DND-41 (cell line): ENCODE measurements around the gene ARAP1.

ENCODE experiments used
- ATAC-seq: fragments of 200-7000 bp; cut with Tn5 transposase; 3 replicates; pipeline ENCODE4 v1.9.1; 2021; ENCODE audit warnings: low read depth; ENCODE audit not compliant: insufficient read depth
- DNase-seq: peaks from one replicate; pipeline ENCODE4 v3.0.0-alpha.2; 2020
- H2AFZ ChIP-seq: 2 replicates; pipeline ENCODE4 v1.6.0; 2012; ENCODE audit warnings: low read depth, low read length
- H3K27ac ChIP-seq: 2 replicates; pipeline ENCODE4 v1.5.1; 2012; ENCODE audit warnings: low read length, inconsistent platforms
- H3K27me3 ChIP-seq: fragments of 200-600 bp; sonication (generic); 2 replicates; pipeline ENCODE4 v1.6.0; 2012; ENCODE audit warnings: low read length, mild to moderate bottlenecking, inconsistent platforms; ENCODE audit not compliant: insufficient read depth, poor library complexity
- H3K36me3 ChIP-seq: 2 replicates; pipeline ENCODE4 v1.5.1; 2012; ENCODE audit warnings: low read length, inconsistent platforms; ENCODE audit not compliant: insufficient read depth
- H3K4me1 ChIP-seq: 2 replicates; pipeline ENCODE4 v1.5.1; 2012; ENCODE audit warnings: mild to moderate bottlenecking, low read length; ENCODE audit not compliant: insufficient read depth
- H3K4me2 ChIP-seq: 2 replicates; pipeline ENCODE4 v1.6.0; 2012; ENCODE audit warnings: mild to moderate bottlenecking, moderate library complexity, low read length, inconsistent platforms; ENCODE audit not compliant: insufficient read depth
- H3K4me3 ChIP-seq, 2 experiments: fragments of 200-600 bp in 1 of 2; shearing (Covaris generic) in 1 of 2; 2 replicates each; pipeline ENCODE4 v1.5.1; 2012 to 2016; ENCODE audit warnings: inconsistent platforms in 2 of 2, low read length in 2 of 2, mild to moderate bottlenecking in 2 of 2, low read depth in 1 of 2, moderate library complexity in 1 of 2
- H3K79me2 ChIP-seq: 2 replicates; pipeline ENCODE4 v1.6.0; 2012; ENCODE audit warnings: low read length, inconsistent platforms; ENCODE audit not compliant: insufficient read depth
- H3K9ac ChIP-seq: 2 replicates; pipeline ENCODE4 v1.6.0; 2012; ENCODE audit warnings: low read depth, mild to moderate bottlenecking, inconsistent platforms, low read length, moderate library complexity
- H3K9me3 ChIP-seq: 2 replicates; pipeline ENCODE4 v1.5.1; 2012; ENCODE audit warnings: low read length, moderate library complexity, mild to moderate bottlenecking, inconsistent platforms; ENCODE audit not compliant: insufficient read depth, severe bottlenecking
- H4K20me1 ChIP-seq: 2 replicates; pipeline ENCODE4 v1.6.0; 2012; ENCODE audit warnings: low read length; ENCODE audit not compliant: insufficient read depth
- EZH2 ChIP-seq: IDR thresholded peaks from 3 replicates; pipeline ENCODE4 v1.6.1; 2012; ENCODE audit warnings: borderline replicate concordance, low read depth, mild to moderate bottlenecking, moderate library complexity, low read length, inconsistent platforms; ENCODE audit not compliant: severe bottlenecking
- TF ChIP-seq, protein P1 (sequence below): IDR thresholded peaks from 2 replicates; pipeline ENCODE4 v1.5.1; 2012; ENCODE audit warnings: borderline replicate concordance, low read length, moderate library complexity, mild to moderate bottlenecking; ENCODE audit not compliant: poor library complexity, severe bottlenecking; ENCODE audit errors: extremely low read depth

The ARAP1 gene

DNA sequence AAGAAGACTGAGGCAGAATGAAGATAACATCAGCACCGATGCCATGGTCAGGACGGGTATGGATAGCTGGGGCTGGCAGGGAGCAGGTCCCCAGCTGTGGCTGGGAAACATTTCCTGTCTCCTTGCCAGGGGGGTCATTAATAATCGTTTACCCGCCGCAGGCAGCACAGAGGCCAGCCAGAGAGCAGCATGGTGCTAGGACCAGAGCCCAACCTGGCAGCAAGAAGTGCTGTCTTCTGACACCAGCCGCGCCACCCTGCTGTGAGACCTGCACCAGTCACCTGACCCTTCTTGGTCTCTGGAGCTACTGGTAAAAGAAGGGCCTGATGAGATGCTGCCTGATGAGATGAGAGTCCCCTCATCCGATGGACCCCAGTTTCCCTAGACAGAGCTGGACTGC is 114.3 kb downstream of the ARAP1 start:
- Histone ChIP-seq H3K9me3 (no peaks in the 10 kb centered on the region), H3K4me2 (no peak overlapping the region), H3K36me3 (no peaks in the 10 kb centered on the region), H3K9ac (no peak overlapping the region), H3K79me2 (no peaks in the 10 kb centered on the region), H3K27ac (no peak overlapping the region), H3K27me3 (peaks cover 5% of the 10 kb centered on the region), H4K20me1 (peaks cover 5% of the 10 kb centered on the region), H3K4me1 (peaks cover 3% of the 10 kb centered on the region), H3K4me3 (no peak overlapping the region), H2AFZ (no peak overlapping the region)
- no peak for TF ChIP-seq EZH2
- TF ChIP-seq, protein P1, sequence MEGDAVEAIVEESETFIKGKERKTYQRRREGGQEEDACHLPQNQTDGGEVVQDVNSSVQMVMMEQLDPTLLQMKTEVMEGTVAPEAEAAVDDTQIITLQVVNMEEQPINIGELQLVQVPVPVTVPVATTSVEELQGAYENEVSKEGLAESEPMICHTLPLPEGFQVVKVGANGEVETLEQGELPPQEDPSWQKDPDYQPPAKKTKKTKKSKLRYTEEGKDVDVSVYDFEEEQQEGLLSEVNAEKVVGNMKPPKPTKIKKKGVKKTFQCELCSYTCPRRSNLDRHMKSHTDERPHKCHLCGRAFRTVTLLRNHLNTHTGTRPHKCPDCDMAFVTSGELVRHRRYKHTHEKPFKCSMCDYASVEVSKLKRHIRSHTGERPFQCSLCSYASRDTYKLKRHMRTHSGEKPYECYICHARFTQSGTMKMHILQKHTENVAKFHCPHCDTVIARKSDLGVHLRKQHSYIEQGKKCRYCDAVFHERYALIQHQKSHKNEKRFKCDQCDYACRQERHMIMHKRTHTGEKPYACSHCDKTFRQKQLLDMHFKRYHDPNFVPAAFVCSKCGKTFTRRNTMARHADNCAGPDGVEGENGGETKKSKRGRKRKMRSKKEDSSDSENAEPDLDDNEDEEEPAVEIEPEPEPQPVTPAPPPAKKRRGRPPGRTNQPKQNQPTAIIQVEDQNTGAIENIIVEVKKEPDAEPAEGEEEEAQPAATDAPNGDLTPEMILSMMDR = no peak
- ATAC-seq (no peak), DNase-seq (no peak)

DNA sequence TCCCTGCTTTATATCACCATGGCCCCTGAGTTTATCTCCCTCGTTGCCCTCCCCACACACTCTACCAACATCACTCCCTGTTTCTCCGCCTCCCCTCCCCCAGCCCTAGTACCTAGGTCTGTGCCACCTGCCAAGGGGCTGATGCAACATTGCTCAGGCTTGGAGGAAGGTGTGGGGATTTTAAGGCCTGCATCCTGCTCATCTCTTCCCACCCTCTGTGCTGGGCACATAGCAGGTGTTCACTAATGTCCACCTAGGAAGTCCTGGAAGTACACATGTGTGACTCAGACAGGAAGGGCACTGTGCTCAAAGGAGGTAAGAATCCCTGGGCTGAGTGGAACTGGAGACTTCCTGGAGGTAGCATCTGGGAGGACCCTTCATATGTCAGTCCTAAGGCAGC is 115.0 kb downstream of the ARAP1 start:
- no peaks in the 10 kb centered on the region for H3K36me3 ChIP-seq
- no peak for TF ChIP-seq EZH2
- TF ChIP-seq, protein P1 = no peak
- no peak for DNase-seq
- no peak for ATAC-seq
- no peaks in the 10 kb centered on the region for H3K4me1 ChIP-seq
- no peak overlapping the region for H3K27ac ChIP-seq
- no peak overlapping the region for H2AFZ ChIP-seq
- H3K9me3 ChIP-seq = no peaks in the 10 kb centered on the region
- no peak overlapping the region for H3K4me3 ChIP-seq
- peaks cover 5% of the 10 kb centered on the region for H4K20me1 ChIP-seq
- peaks cover 5% of the 10 kb centered on the region for H3K27me3 ChIP-seq
- H3K4me2 ChIP-seq = no peak overlapping the region
- no peak overlapping the region for H3K9ac ChIP-seq
- no peaks in the 10 kb centered on the region for H3K79me2 ChIP-seq

DNA sequence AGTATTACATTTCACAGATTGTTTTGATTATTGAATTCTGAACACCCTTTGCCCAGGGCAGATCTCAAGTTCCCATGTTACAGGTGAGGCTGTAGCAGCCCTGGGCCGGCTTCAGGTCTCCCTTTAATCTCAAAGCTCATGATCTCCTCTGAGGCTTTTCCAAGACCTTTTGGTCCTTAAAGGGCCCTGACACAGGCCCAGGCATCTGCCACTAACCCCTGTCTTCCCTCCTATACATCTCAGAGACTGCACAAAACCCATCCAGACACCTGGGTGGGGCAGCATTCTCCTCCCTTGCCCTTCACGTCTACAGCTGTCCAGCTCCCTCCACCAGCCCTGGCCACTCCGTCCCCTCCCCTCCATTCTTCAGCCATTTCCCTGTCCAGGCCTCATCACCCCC is 115.8 kb downstream of the ARAP1 start:
- DNase-seq = no peak
- no peaks in the 10 kb centered on the region for H3K36me3 ChIP-seq
- H2AFZ ChIP-seq = no peak overlapping the region
- no peak overlapping the region for H3K27ac ChIP-seq
- no peak for ATAC-seq
- no peak overlapping the region for H3K9ac ChIP-seq
- no peaks in the 10 kb centered on the region for H3K9me3 ChIP-seq
- no peak overlapping the region for H3K4me2 ChIP-seq
- H3K79me2 ChIP-seq = no peaks in the 10 kb centered on the region
- H3K4me3 ChIP-seq = no peak overlapping the region
- peaks cover 5% of the 10 kb centered on the region for H4K20me1 ChIP-seq
- no peaks in the 10 kb centered on the region for H3K4me1 ChIP-seq
- TF ChIP-seq, protein P1 = no peak
- no peak for TF ChIP-seq EZH2
- peaks cover 5% of the 10 kb centered on the region for H3K27me3 ChIP-seq

DNA sequence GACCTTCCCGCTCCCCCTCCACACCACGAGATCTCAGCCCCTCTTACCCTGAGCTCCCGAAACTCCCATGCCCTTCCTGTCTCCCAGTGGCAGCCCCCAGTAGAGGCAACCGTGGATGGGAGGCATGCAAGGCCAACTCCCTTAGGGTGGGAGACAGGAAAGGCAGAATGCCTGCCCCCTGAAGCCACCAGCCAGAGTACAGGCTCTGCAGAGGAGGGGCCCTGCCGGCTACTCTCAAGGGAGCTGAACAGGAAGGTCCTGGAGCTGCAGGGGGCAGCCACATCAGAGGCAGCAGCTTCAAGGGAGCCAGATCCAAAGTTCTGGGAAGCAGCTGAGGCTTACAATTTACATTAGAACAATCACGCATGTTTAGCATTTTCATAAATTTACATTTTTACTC is 116.3 kb downstream of the ARAP1 start:
- Histone ChIP-seq H3K4me2 (no peak overlapping the region), H3K36me3 (no peaks in the 10 kb centered on the region), H3K9ac (no peak overlapping the region), H2AFZ (no peak overlapping the region), H3K27me3 (peaks cover 5% of the 10 kb centered on the region), H3K4me1 (no peaks in the 10 kb centered on the region), H4K20me1 (peaks cover 5% of the 10 kb centered on the region), H3K4me3 (no peak overlapping the region), H3K27ac (no peak overlapping the region), H3K9me3 (no peaks in the 10 kb centered on the region), H3K79me2 (no peaks in the 10 kb centered on the region)
- ATAC-seq = no peak
- no peak for DNase-seq
- TF ChIP-seq, protein P1 = no peak
- no peak for TF ChIP-seq EZH2
